K562 (cell line): ENCODE measurements around the gene GNB2. TPM values are rescaled to one million over a fixed set of nuclear protein-coding genes. Genes with fewer than 3 reads are reported as not detected.

Source experiments
- ATF4 ChIP-seq: fragments of 450-650 bp; formaldehyde crosslinking; IDR thresholded peaks from 2 replicates; pipeline ENCODE4 v1.4.0; 2022; ENCODE audit warnings: mild to moderate bottlenecking, moderate library complexity
- CHD2 ChIP-seq: IDR thresholded peaks from 2 replicates; pipeline ENCODE4 v1.6.1; 2011; ENCODE audit warnings: low read depth, low read length
- CREBBP ChIP-seq: IDR thresholded peaks from one replicate; pipeline ENCODE4 v1.6.1; 2012; ENCODE audit warnings: low read depth, mild to moderate bottlenecking, control low read depth, inconsistent platforms, low read length
- ETV5 ChIP-seq: sonication (generic); formaldehyde crosslinking; IDR thresholded peaks from 2 replicates; pipeline ENCODE4 v1.4.0; 2020; ENCODE audit warnings: low read depth, mild to moderate bottlenecking, missing genetic modification reagents
- ID3 ChIP-seq, 2 experiments: fragments of 250-450 bp in 1 of 2; fragments of 450-650 bp in 1 of 2; sonication (Bioruptor Pico) in 1 of 2; IDR thresholded peaks; 2 replicates each; pipeline versions ENCODE4 v1.6.1 to v1.8.0; 2016 to 2021; ENCODE audit warnings: mild to moderate bottlenecking in 2 of 2, moderate library complexity in 2 of 2, missing compliant biosample characterization in 1 of 2, missing genetic modification characterization in 1 of 2
- LEF1 ChIP-seq: fragments of 450-650 bp; IDR thresholded peaks from 2 replicates; pipeline ENCODE4 v1.6.1; 2016; ENCODE audit warnings: mild to moderate bottlenecking
- MAZ ChIP-seq, 2 experiments: fragments of 450-650 bp in 1 of 2; sonication (generic) in 1 of 2; formaldehyde crosslinking; IDR thresholded peaks in 1 of 2; conservative IDR thresholded peaks in 1 of 2; 2 replicates each; pipeline versions ENCODE4 v1.4.0 to v1.5.0; 2020; ENCODE audit warnings: mild to moderate bottlenecking in 1 of 2, missing genetic modification reagents in 1 of 2
- MECOM ChIP-seq: fragments of 250-450 bp; sonication (Bioruptor Pico); IDR thresholded peaks from 2 replicates; pipeline ENCODE4 v1.8.0; 2022; ENCODE audit warnings: inconsistent platforms
- NR0B1 ChIP-seq: fragments of 450-650 bp; IDR thresholded peaks from one replicate; pipeline ENCODE4 v1.6.1; 2018; ENCODE audit warnings: mild to moderate bottlenecking, moderate library complexity; ENCODE audit not compliant: partially characterized antibody
- NR3C1 ChIP-seq: sonication (generic); formaldehyde crosslinking; IDR thresholded peaks from 2 replicates; pipeline ENCODE4 v1.8.1; 2022; ENCODE audit warnings: missing genetic modification reagents
- PRDM10 ChIP-seq: fragments of 450-650 bp; IDR thresholded peaks from 2 replicates; pipeline ENCODE4 v1.6.1; 2018; ENCODE audit not compliant: partially characterized antibody
- RBM22 ChIP-seq: fragments of 200-400 bp; formaldehyde crosslinking; IDR thresholded peaks from 2 replicates; pipeline ENCODE4 v1.6.1; 2018; ENCODE audit warnings: low read length, low read depth; ENCODE audit not compliant: poor library complexity, severe bottlenecking
- RBM25 ChIP-seq: fragments of 200-400 bp; formaldehyde crosslinking; IDR thresholded peaks from 2 replicates; pipeline ENCODE4 v1.6.1; 2018; ENCODE audit warnings: low read length, low read depth, moderate library complexity; ENCODE audit not compliant: severe bottlenecking
- SPI1 ChIP-seq: IDR thresholded peaks from 2 replicates; pipeline ENCODE4 v1.6.1; 2011; ENCODE audit warnings: low read depth, low read length, control low read depth, borderline replicate concordance
- TGIF2 ChIP-seq: sonication (generic); formaldehyde crosslinking; IDR thresholded peaks from 2 replicates; pipeline ENCODE4 v1.8.1; 2022; ENCODE audit warnings: mild to moderate bottlenecking, missing genetic modification reagents, moderate library complexity
- ZBTB17 ChIP-seq: fragments of 450-650 bp; formaldehyde crosslinking; IDR thresholded peaks from 2 replicates; pipeline ENCODE4 v1.4.0; 2020; ENCODE audit warnings: mild to moderate bottlenecking
- ZNF232 ChIP-seq: sonication (generic); formaldehyde crosslinking; IDR thresholded peaks from 2 replicates; pipeline ENCODE4 v1.8.0; 2022; ENCODE audit warnings: mild to moderate bottlenecking, missing genetic modification reagents
- ZNF280A ChIP-seq: fragments of 450-650 bp; IDR thresholded peaks from 2 replicates; pipeline ENCODE4 v1.6.1; 2018; ENCODE audit warnings: mild to moderate bottlenecking, low read depth; ENCODE audit not compliant: partially characterized antibody
- ZNF57 ChIP-seq: fragments of 450-650 bp; formaldehyde crosslinking; IDR thresholded peaks from 2 replicates; pipeline ENCODE4 v1.4.0; 2020; ENCODE audit warnings: mild to moderate bottlenecking, moderate library complexity
- ZNF668 ChIP-seq: fragments of 250-450 bp; sonication (Bioruptor Pico); IDR thresholded peaks from 2 replicates; pipeline ENCODE4 v1.8.0; 2022; ENCODE audit warnings: mild to moderate bottlenecking, inconsistent platforms
- polyA plus RNA-seq, 8 experiments: library from polyadenylated mRNA; depleted of rRNA in 4 of 8; stranded (reverse) in 5 of 8; unstranded in 3 of 8; fragments of >200 nt; fragmentation: Nextera tagmentation in 2 of 8; fragmentation: Illumina TruSeq in 1 of 8; extraction: Ambion mirVana in 2 of 8; extraction: Trizol in 1 of 8; gene quantifications; 2 replicates each; pipeline versions ENCODE4 v1.2.1 to v1.2.3, GENCODE V29; 2011 to 2014; ENCODE audit warnings: inconsistent platforms in 1 of 8, missing spikeins in 1 of 8
- total RNA-seq, 7 experiments: library from RNA; depleted of rRNA in 6 of 7; stranded (reverse); fragments of >200 nt in 6 of 7; fragmentation: Illumina TruSeq in 2 of 7; extraction: Trizol in 2 of 7; gene quantifications; 2 replicates each; pipeline versions ENCODE4 v1.2.1 to v1.2.3, GENCODE V29; 2011 to 2021; ENCODE audit warnings: low replicate concordance in 1 of 7

Gene GNB2
- total and polyA plus RNA-seq, 9 of the 15 experiments (the other 6 are each of a cell fraction or from before 2014, with no cell fraction given) = 0.65 to 320 (median 104) TPM

GRCh38 chr7:100673302-100673941 is at the start of gene GNB2 (continued):
- TF ChIP-seq NR0B1 (no peak), TGIF2 (CRISPR knock-in tag) (no peak), NR3C1 (CRISPR knock-in tag) (no peak), ZBTB17 (CRISPR knock-in tag) (0 out of 2 replicates have a peak, but pooled peaks have one; percentile 58), LEF1 (peak; percentile 58; the same call in 1 of the 2 replicates), CREBBP (no peak), ATF4 (peak; percentile 13; the same call in 1 of the 2 replicates), RBM25 (no peak), ZNF232 (CRISPR knock-in tag) (no peak), MECOM (CRISPR knock-in tag) (no peak), CHD2 (peak; percentile 92), ZNF668 (CRISPR knock-in tag) (no peak), RBM22 (peak; percentile 68), ETV5 (CRISPR knock-in tag) (peak; percentile 35; the same call in 1 of the 2 replicates), ID3 (CRISPR knock-in tag; IDR thresholded peaks at IDR 0.05) (no peak), ID3 (tag; IDR thresholded peaks at IDR 0.05) (peak; percentile 92), PRDM10 (peak; percentile 100), SPI1 (no peak), ZNF57 (no peak), MAZ (CRISPR knock-in tag; conservative IDR thresholded peaks at IDR 0.05 in 1 of 2, IDR thresholded peaks at IDR 0.05 in 1 of 2) (peak; percentile 95 to 97), ZNF280A (no peak)
